HFFc6 (cell line): ENCODE results near the gene RABGAP1L. TPM values are rescaled to one million over a fixed set of nuclear protein-coding genes. Genes with fewer than 3 reads are reported as not detected.
"Not testable (repeated sequence)": the region's sequence is repeated elsewhere in the genome, so short reads cannot be mapped to it uniquely, and the experiment has no call there.

Source experiments
- DNase-seq: peaks from one replicate; pipeline ENCODE4 v3.0.0-alpha.2; 2018
- H3K27ac Mint-ChIP-seq: 2 replicates; pipeline ENCODE4 v1.8.0; 2020; ENCODE audit warnings: mild to moderate bottlenecking, mixed read lengths
- H3K27me3 Mint-ChIP-seq: 2 replicates; pipeline ENCODE4 v1.8.0; 2021; ENCODE audit warnings: mild to moderate bottlenecking, moderate library complexity, mixed read lengths; ENCODE audit not compliant: insufficient read depth
- H3K36me3 Mint-ChIP-seq: 2 replicates; pipeline ENCODE4 v1.8.0; 2021; ENCODE audit warnings: low read depth, mixed read lengths
- H3K4me1 Mint-ChIP-seq: 2 replicates; pipeline ENCODE4 v1.8.0; 2020; ENCODE audit warnings: low read depth, mixed read lengths
- H3K4me3 Mint-ChIP-seq: 2 replicates; pipeline ENCODE4 v1.8.0; 2020; ENCODE audit warnings: mild to moderate bottlenecking, moderate library complexity, mixed read lengths
- H3K9me3 Mint-ChIP-seq: 2 replicates; pipeline ENCODE4 v1.8.0; 2020; ENCODE audit warnings: mild to moderate bottlenecking, mixed read lengths
- CTCF ChIP-seq: fragments of 200-600 bp; sonication (generic); IDR thresholded peaks from 2 replicates; pipeline ENCODE4 v1.5.0; 2021; ENCODE audit warnings: antibody characterized with exemption, mild to moderate bottlenecking
- total RNA-seq, 6 experiments: library from RNA; stranded (reverse); fragmentation: NEBNext Ultra II Directional; extraction: Animal tissue kit (Norgen Biotek cat#: 25700); gene quantifications; 2 replicates in 1 of 6; 3 replicates in 5 of 6; pipeline ENCODE4 v1.2.3, GENCODE V29; 2021

RABGAP1L gene
- total RNA-seq, 6 experiments from 2014 or later: 14.5 to 16.9 (median 16.0) TPM

- H3K27ac Mint-ChIP-seq: no peak overlapping the region
- no peaks in the 10 kb centered on the region for H3K36me3 Mint-ChIP-seq
- H3K9me3 Mint-ChIP-seq: no peaks in the 10 kb centered on the region
- H3K27me3 Mint-ChIP-seq: no peaks in the 10 kb centered on the region; the same call in 1 of the 2 replicates
- no peak for TF ChIP-seq CTCF
- peaks cover 56% of the 10 kb centered on the region for H3K4me1 Mint-ChIP-seq
- peak; percentile 53 for DNase-seq
- no peak overlapping the region for H3K4me3 Mint-ChIP-seq
Measured at GRCh38 chr1:174815036-174815435, 655.7 kb downstream of the RABGAP1L start.

- no peak overlapping the region for H3K27ac Mint-ChIP-seq
- H3K27me3 Mint-ChIP-seq: no peaks in the 10 kb centered on the region; the same call in 1 of the 2 replicates
- no peak for DNase-seq
- peaks cover 56% of the 10 kb centered on the region for H3K4me1 Mint-ChIP-seq
- no peak overlapping the region for H3K4me3 Mint-ChIP-seq
- H3K36me3 Mint-ChIP-seq: no peaks in the 10 kb centered on the region
- H3K9me3 Mint-ChIP-seq: no peaks in the 10 kb centered on the region
- no peak for TF ChIP-seq CTCF
Measured at GRCh38 chr1:174815474-174815908, 656.2 kb downstream of the RABGAP1L start.

GRCh38 chr1:174816621-174817020, 657.3 kb downstream of the RABGAP1L start:
- not testable (repeated sequence) for H3K4me3 Mint-ChIP-seq, H3K27me3 Mint-ChIP-seq, H3K36me3 Mint-ChIP-seq, H3K9me3 Mint-ChIP-seq, DNase-seq, H3K27ac Mint-ChIP-seq
- peaks cover 56% of the 10 kb centered on the region for H3K4me1 Mint-ChIP-seq

GRCh38 chr1:174818014-174818616, 658.8 kb downstream of the RABGAP1L start:
- Mint-ChIP-seq H3K4me1 (peaks cover 46% of the 10 kb centered on the region), H3K27ac (peak overlapping the region; percentile 3; the same call in 1 of the 2 replicates), H3K4me3 (no peak overlapping the region), H3K9me3 (no peaks in the 10 kb centered on the region), H3K36me3 (no peaks in the 10 kb centered on the region), H3K27me3 (no peaks in the 10 kb centered on the region; the same call in 1 of the 2 replicates)
- no peak for DNase-seq
- TF ChIP-seq CTCF: no peak

- TF ChIP-seq CTCF: no peak
- peak; percentile 70 for DNase-seq
- H3K4me1 Mint-ChIP-seq: peaks cover 44% of the 10 kb centered on the region
- no peaks in the 10 kb centered on the region for H3K36me3 Mint-ChIP-seq
- peak overlapping the region; percentile 27; the same call in 1 of the 2 replicates for H3K4me3 Mint-ChIP-seq
- no peaks in the 10 kb centered on the region; the same call in 1 of the 2 replicates for H3K27me3 Mint-ChIP-seq
- H3K27ac Mint-ChIP-seq: no peak overlapping the region; the same call in none of the 2 replicates
- H3K9me3 Mint-ChIP-seq: no peaks in the 10 kb centered on the region
Measured at GRCh38 chr1:174818951-174819350, 659.6 kb downstream of the RABGAP1L start.

- DNase-seq: no peak
- Mint-ChIP-seq H3K9me3 (no peaks in the 10 kb centered on the region), H3K27me3 (no peaks in the 10 kb centered on the region; the same call in 1 of the 2 replicates), H3K4me3 (no peak overlapping the region), H3K36me3 (no peaks in the 10 kb centered on the region), H3K4me1 (peaks cover 44% of the 10 kb centered on the region), H3K27ac (no peak overlapping the region)
- no peak for TF ChIP-seq CTCF
Measured at GRCh38 chr1:174819596-174819995, 660.3 kb downstream of the RABGAP1L start.
